NB4 (cell line): ENCODE data around the gene JAKMIP2.

ENCODE experiments used
- CTCF ChIP-seq: IDR thresholded peaks from one replicate; pipeline ENCODE4 v1.5.1; 2012; ENCODE audit warnings: low read depth, low read length
- MAX ChIP-seq: IDR thresholded peaks from 2 replicates; pipeline ENCODE4 v1.6.1; 2011; ENCODE audit warnings: low read depth, low read length

- TF ChIP-seq CTCF (no peak), MAX (no peak)
Measured at GRCh38 chr5:147826361-147826760, 43.8 kb upstream of the JAKMIP2 start.
